ENCODE measurements around the gene SRD5A1.

The SRD5A1 gene

GRCh38 chr5:6604341-6604740 is 28.9 kb upstream of the SRD5A1 start:
- DNase-seq (ENCODE audit: low read depth, low spot score): no peak

GRCh38 chr5:6604946-6605345 is 28.3 kb upstream of the SRD5A1 start:
- DNase-seq (ENCODE audit: low read depth, low spot score): no peak

- DNase-seq (ENCODE audit: low read depth, low spot score): no peak
Observed at GRCh38 chr5:6606884-6607558, 26.2 kb upstream of the SRD5A1 start.

- no peak for DNase-seq (ENCODE audit: low read depth, low spot score)
Observed at GRCh38 chr5:6607559-6607936, 25.7 kb upstream of the SRD5A1 start.

GRCh38 chr5:6608016-6608415 is 25.2 kb upstream of the SRD5A1 start:
- DNase-seq (ENCODE audit: low read depth, low spot score): no peak

- DNase-seq (ENCODE audit: low read depth, low spot score): no peak
Observed at GRCh38 chr5:6611334-6612256, 21.6 kb upstream of the SRD5A1 start.

GRCh38 chr5:6615034-6615815 is 18.0 kb upstream of the SRD5A1 start:
- no peak for DNase-seq (ENCODE audit: low read depth, low spot score)

GRCh38 chr5:6616632-6617031 is 16.6 kb upstream of the SRD5A1 start:
- DNase-seq (ENCODE audit: low read depth, low spot score): no peak

- no peak for DNase-seq (ENCODE audit: low read depth, low spot score)
Observed at GRCh38 chr5:6623228-6623627, 10.0 kb upstream of the SRD5A1 start.

GRCh38 chr5:6623941-6624340 is 9.3 kb upstream of the SRD5A1 start:
- no peak for DNase-seq (ENCODE audit: low read depth, low spot score)

- no peak for DNase-seq (ENCODE audit: low read depth, low spot score)
Observed at GRCh38 chr5:6626508-6626907, 6.7 kb upstream of the SRD5A1 start.

GRCh38 chr5:6631441-6631840 is 1.8 kb upstream of the SRD5A1 start:
- no peak for DNase-seq (ENCODE audit: low read depth, low spot score)

- DNase-seq (ENCODE audit: low read depth, low spot score): no peak
Observed at GRCh38 chr5:6632324-6632887, 834 bp upstream of the SRD5A1 start.

- DNase-seq (ENCODE audit: low read depth, low spot score): peak; percentile 57
Observed at GRCh38 chr5:6633469-6634245, 417 bp downstream of the SRD5A1 start.

- DNase-seq (ENCODE audit: low read depth, low spot score): no peak
Observed at GRCh38 chr5:6634306-6634705, 1.1 kb downstream of the SRD5A1 start.

- no peak for DNase-seq (ENCODE audit: low read depth, low spot score)
Observed at GRCh38 chr5:6634788-6635430, 1.7 kb downstream of the SRD5A1 start.

GRCh38 chr5:6636293-6636692 is 3.1 kb downstream of the SRD5A1 start:
- no peak for DNase-seq (ENCODE audit: low read depth, low spot score)

- DNase-seq (ENCODE audit: low read depth, low spot score): no peak
Observed at GRCh38 chr5:6637022-6637421, 3.8 kb downstream of the SRD5A1 start.

GRCh38 chr5:6637590-6637989 is 4.3 kb downstream of the SRD5A1 start:
- DNase-seq (ENCODE audit: low read depth, low spot score): no peak

GRCh38 chr5:6638236-6638635 is 5.0 kb downstream of the SRD5A1 start:
- no peak for DNase-seq (ENCODE audit: low read depth, low spot score)

GRCh38 chr5:6642655-6643054 is 9.4 kb downstream of the SRD5A1 start:
- no peak for DNase-seq (ENCODE audit: low read depth, low spot score)
